HAP-1 (cell line): ENCODE results near the gene FKBP10.

Experiments used
- DNase-seq, 2 experiments: peaks; one replicate each; pipeline ENCODE4 v3.0.0-alpha.2; 2016 to 2020; ENCODE audit warnings: low spot score in 2 of 2
- H3K27me3 ChIP-seq: fragments of 250-450 bp; sonication (Bioruptor Pico); 2 replicates; pipeline ENCODE4 v1.5.1; 2020; ENCODE audit warnings: low read depth, mild to moderate bottlenecking, moderate library complexity
- H3K36me3 ChIP-seq: fragments of 250-450 bp; sonication (Bioruptor Pico); replicated peaks from 2 replicates; pipeline ENCODE4 v1.5.1; 2020; ENCODE audit warnings: mild to moderate bottlenecking
- H3K4me1 ChIP-seq: fragments of 250-450 bp; sonication (Bioruptor Pico); 2 replicates; pipeline ENCODE4 v1.5.1; 2020; ENCODE audit warnings: mild to moderate bottlenecking
- H3K4me3 ChIP-seq: fragments of 250-450 bp; sonication (Bioruptor Pico); 2 replicates; pipeline ENCODE4 v1.5.1; 2020; ENCODE audit warnings: mild to moderate bottlenecking, moderate library complexity
- H3K9me3 ChIP-seq: fragments of 250-450 bp; sonication (Bioruptor Pico); 2 replicates; pipeline ENCODE4 v1.5.1; 2020; ENCODE audit warnings: mild to moderate bottlenecking, moderate library complexity
- in situ Hi-C: fragments of 300-500 bp; cut with MboI; formaldehyde crosslinking; loops from 3 replicates; pipeline ENCODE4 v1.14.3; 2020; ENCODE audit warnings: low sequenced_read_pairs, inconsistent platforms, mixed read lengths

FKBP10 gene

DNA sequence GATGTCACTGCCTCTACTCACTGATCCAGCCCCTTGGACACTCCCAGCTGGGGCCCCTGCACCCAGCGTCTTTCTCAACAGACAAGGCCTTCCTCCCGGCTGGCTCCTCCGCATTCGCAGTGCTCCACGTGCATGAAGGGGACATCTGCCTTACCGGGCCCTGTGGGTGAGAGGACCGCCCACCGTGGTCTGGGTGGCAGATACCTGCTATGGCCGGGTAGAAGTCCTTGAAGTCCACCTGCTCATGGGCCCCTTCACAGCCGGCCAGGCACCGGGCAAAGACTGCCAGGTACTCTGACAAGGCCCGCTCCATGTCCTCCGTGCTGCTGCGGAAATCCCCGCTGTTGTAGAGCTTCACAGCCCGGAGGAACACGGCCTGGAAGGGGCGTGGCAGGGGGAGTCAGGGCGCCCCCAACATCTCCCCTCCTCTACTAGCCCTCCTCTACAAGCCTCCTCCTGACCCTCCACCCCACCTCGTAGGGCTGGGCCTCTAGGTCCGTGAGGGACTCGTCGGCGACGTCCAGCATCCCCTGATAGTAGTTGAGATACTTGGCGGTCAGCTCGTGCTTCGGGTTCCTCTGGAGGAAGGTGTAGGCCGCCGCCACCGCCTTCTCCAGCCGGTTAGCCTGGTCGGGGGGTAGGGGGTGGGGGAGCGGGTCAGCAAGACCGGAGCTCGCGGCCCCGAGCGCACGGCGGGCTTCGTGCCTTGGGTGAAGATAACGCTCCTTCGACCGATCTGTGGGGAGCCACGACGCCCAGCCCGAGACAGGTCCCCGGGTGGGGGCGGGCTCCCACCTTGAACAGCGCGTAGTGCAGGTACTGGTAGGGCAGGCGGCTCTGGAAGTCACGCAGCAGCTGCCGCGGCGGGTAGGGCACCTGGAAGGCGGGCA lies 1.9 kb upstream of the FKBP10 start:
- H3K4me3 ChIP-seq, result peak overlapping the region; percentile 89
- no peaks in the 10 kb centered on the region for H3K27me3 ChIP-seq
- peaks cover 18% of the 10 kb centered on the region for H3K4me1 ChIP-seq
- H3K36me3 ChIP-seq, result peaks cover 47% of the 10 kb centered on the region
- peak in 1 of 2 experiments; percentile 48 for DNase-seq
- no peaks in the 10 kb centered on the region; the same call in 1 of the 2 replicates for H3K9me3 ChIP-seq
- in situ Hi-C loops, result no loop called here

GRCh38 chr17:41811549-41812380 lies 1.0 kb upstream of the FKBP10 start, which contains the start of gene P3H4:
Gene P3H4, minus strand, starts transcription at chr17:41811949. Its CDS starts 34 bp downstream, at chr17:41811915.
- Histone ChIP-seq H3K27me3 (no peaks in the 10 kb centered on the region), H3K4me1 (peaks cover 18% of the 10 kb centered on the region), H3K4me3 (peak within 1 kb of the TSS; percentile 89), H3K36me3 (peaks cover 44% of the 10 kb centered on the region), H3K9me3 (no peaks in the 10 kb centered on the region; the same call in 1 of the 2 replicates)
- in situ Hi-C loops, result no loop called here
- peak; percentile 60 to 86 for DNase-seq

- Histone ChIP-seq H3K4me1 (peaks cover 18% of the 10 kb centered on the region), H3K9me3 (no peaks in the 10 kb centered on the region; the same call in 1 of the 2 replicates), H3K4me3 (peak overlapping the region; percentile 89), H3K27me3 (no peaks in the 10 kb centered on the region), H3K36me3 (peaks cover 44% of the 10 kb centered on the region)
- DNase-seq, result no peak
- in situ Hi-C loops, result no loop called here
Measured at GRCh38 chr17:41813152-41813680, 412 bp downstream of the FKBP10 start.

DNA sequence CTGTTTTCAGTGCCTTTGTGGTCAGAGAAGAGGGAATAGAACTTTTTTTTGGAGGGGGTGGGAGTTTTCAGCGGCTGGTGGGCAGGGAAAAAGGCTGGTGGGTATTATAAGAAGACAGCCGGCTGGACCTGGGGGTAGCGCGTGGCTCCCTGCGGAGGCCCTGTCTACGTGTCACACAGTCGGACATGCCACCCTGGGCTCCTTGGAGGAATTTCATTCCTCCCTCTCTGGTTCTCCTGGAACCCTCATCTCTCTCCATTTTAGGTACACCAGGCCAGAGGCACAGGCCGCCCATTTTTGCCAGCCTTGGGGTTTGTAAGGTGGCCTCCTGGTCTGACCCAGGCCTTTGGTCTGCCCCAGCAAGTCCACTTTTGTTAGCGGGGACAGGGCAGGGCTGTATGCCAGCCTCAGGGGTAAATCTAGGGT lies 908 bp downstream of the FKBP10 start:
- Histone ChIP-seq H3K4me1 (peaks cover 18% of the 10 kb centered on the region), H3K4me3 (peak overlapping the region; percentile 89), H3K27me3 (no peaks in the 10 kb centered on the region), H3K36me3 (peaks cover 42% of the 10 kb centered on the region), H3K9me3 (no peaks in the 10 kb centered on the region; the same call in 1 of the 2 replicates)
- in situ Hi-C loops, result no loop called here
- DNase-seq, result no peak

DNA sequence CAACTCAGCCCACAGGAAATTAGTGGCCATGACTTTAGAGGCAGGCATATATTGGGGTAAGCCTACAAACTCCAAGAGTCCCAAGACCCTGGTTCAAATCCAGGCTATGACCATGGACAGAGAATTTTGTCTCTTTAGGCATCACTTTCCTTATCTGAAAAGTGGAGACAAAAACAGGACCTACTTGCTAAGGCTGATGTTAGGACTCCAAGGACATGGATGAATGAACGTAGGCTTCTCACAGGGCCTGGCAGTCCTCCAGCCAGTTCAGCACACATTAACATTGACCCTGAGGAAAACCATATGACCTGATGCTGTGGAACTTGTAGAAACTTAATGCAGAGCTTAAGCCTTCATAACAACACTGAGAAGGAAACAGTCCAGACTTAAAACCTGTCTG lies 1.4 kb downstream of the FKBP10 start:
- H3K36me3 ChIP-seq, result peaks cover 41% of the 10 kb centered on the region
- H3K27me3 ChIP-seq, result no peaks in the 10 kb centered on the region
- no peaks in the 10 kb centered on the region; the same call in 1 of the 2 replicates for H3K9me3 ChIP-seq
- DNase-seq, result no peak
- in situ Hi-C loops, result no loop called here
- peak overlapping the region; percentile 89 for H3K4me3 ChIP-seq
- peaks cover 18% of the 10 kb centered on the region for H3K4me1 ChIP-seq

GRCh38 chr17:41816637-41817320 lies 4.0 kb downstream of the FKBP10 start:
- in situ Hi-C loops, result no loop called here
- DNase-seq, result no peak
- Histone ChIP-seq H3K9me3 (no peaks in the 10 kb centered on the region; the same call in 1 of the 2 replicates), H3K36me3 (peaks cover 55% of the 10 kb centered on the region), H3K27me3 (no peaks in the 10 kb centered on the region), H3K4me3 (no peak overlapping the region), H3K4me1 (peaks cover 11% of the 10 kb centered on the region)

DNA sequence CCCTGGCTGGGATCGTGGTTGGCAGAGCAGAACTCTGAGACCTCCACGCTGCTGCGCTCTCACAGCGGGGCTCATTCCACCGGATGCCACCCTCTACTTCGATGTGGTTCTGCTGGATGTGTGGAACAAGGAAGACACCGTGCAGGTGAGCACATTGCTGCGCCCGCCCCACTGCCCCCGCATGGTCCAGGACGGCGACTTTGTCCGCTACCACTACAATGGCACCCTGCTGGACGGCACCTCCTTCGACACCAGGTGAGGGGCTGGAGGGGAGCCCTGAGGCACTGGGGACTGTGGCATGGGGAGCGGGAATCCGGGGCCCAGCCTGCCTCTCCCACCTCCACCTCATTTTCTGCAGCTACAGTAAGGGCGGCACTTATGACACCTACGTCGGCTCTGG lies 5.2 kb downstream of the FKBP10 start:
- in situ Hi-C loops, result no loop called here
- Histone ChIP-seq H3K9me3 (no peaks in the 10 kb centered on the region), H3K4me3 (no peak overlapping the region), H3K27me3 (no peaks in the 10 kb centered on the region), H3K4me1 (peaks cover 11% of the 10 kb centered on the region), H3K36me3 (peaks cover 63% of the 10 kb centered on the region)
- no peak for DNase-seq

DNA sequence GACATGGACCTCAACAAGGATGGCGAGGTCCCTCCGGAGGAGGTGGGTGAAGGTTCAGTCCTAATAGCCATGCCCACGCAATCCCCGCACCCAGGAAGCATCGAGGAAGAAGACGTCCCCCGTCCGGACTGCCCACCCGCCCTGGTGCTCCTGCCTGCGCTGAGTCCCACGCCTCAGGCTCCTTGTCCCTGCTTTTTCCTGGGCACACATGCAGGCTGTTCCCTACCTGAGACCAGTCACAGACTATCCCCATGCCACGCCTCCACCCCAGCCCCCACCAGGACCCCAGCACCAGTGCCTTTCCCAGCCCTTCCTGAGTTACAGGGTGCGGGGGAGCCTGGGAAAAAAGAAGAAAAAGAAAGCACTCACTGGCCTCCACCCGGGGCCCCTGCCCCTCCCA lies 9.0 kb downstream of the FKBP10 start:
- H3K36me3 ChIP-seq, result peaks cover 64% of the 10 kb centered on the region
- in situ Hi-C loops, result no loop called here
- H3K27me3 ChIP-seq, result no peaks in the 10 kb centered on the region
- no peak for DNase-seq
- H3K9me3 ChIP-seq, result no peaks in the 10 kb centered on the region
- no peaks in the 10 kb centered on the region for H3K4me1 ChIP-seq
- no peak overlapping the region for H3K4me3 ChIP-seq

- H3K36me3 ChIP-seq, result peaks cover 63% of the 10 kb centered on the region
- H3K9me3 ChIP-seq, result no peaks in the 10 kb centered on the region
- H3K4me3 ChIP-seq, result no peak overlapping the region
- no peaks in the 10 kb centered on the region for H3K4me1 ChIP-seq
- H3K27me3 ChIP-seq, result no peaks in the 10 kb centered on the region
- in situ Hi-C loops, result no loop called here
- DNase-seq, result no peak
Measured at GRCh38 chr17:41822216-41823140, 9.7 kb downstream of the FKBP10 start.

- Histone ChIP-seq H3K4me1 (no peaks in the 10 kb centered on the region), H3K4me3 (no peak overlapping the region), H3K9me3 (no peaks in the 10 kb centered on the region), H3K36me3 (peaks cover 64% of the 10 kb centered on the region), H3K27me3 (no peaks in the 10 kb centered on the region)
- no peak for DNase-seq
- in situ Hi-C loops, result no loop called here
Measured at GRCh38 chr17:41823141-41823524, 10.3 kb downstream of the FKBP10 start.

DNA sequence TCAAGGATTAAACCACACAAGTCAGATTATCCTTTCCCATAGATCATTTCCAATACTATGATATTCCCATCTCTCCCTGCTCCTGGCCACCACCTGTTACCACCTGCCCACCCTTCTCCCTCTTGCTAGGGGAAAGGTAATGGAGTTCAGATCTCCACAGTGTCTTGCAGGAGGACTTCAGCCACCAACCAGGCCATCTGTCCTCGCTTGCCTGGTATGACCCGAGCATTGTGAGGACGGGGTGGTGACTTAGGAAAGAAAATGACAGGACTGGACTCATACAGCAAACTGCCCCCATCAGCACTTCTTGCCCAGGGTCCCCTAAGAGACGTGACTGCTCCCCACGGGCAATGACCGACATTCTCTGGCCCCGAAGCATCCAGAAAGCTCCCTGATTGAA lies 10.8 kb downstream of the FKBP10 start:
- Histone ChIP-seq H3K4me1 (no peaks in the 10 kb centered on the region), H3K27me3 (no peaks in the 10 kb centered on the region), H3K9me3 (no peaks in the 10 kb centered on the region), H3K36me3 (peaks cover 64% of the 10 kb centered on the region), H3K4me3 (no peak overlapping the region)
- no peak for DNase-seq
- in situ Hi-C loops, result no loop called here

DNA sequence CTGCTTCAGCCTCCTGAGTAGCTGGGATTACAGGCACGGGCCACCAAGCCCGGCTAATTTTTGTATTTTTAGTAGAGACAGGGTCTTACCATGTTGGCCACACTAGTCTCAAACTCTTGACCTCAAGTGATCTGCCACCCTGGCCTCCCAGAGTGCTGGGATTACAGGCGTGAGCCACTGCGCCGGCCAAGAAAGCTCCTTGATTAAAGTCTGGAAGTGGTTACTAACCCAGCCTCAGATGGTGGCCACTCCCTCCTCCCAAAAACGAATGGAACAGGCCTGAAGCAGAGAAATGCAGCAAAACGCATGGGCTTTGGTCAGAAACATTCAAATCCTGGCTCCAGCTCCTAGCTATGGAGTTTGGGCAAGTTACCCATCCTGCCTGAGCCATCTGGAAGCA lies 11.3 kb downstream of the FKBP10 start:
- H3K27me3 ChIP-seq, result no peaks in the 10 kb centered on the region
- no peak overlapping the region for H3K4me3 ChIP-seq
- H3K4me1 ChIP-seq, result no peaks in the 10 kb centered on the region
- no peak for DNase-seq
- H3K9me3 ChIP-seq, result no peaks in the 10 kb centered on the region
- in situ Hi-C loops, result no loop called here
- peaks cover 66% of the 10 kb centered on the region for H3K36me3 ChIP-seq
